Astrocyte (in vitro differentiated cells and primary cell): Measurements from ENCODE around the gene DVL3.

Experiments used
- EZH2 ChIP-seq: IDR thresholded peaks from 2 replicates; pipeline ENCODE4 v1.6.1; 2012; ENCODE audit warnings: mild to moderate bottlenecking, low read length, inconsistent platforms; ENCODE audit not compliant: insufficient read depth
- TF ChIP-seq, protein P1 (sequence below): IDR thresholded peaks from 2 replicates; pipeline ENCODE4 v1.5.1; 2011; ENCODE audit warnings: low read depth, mild to moderate bottlenecking, inconsistent platforms, low read length, moderate library complexity; ENCODE audit not compliant: insufficient read depth

DNA sequence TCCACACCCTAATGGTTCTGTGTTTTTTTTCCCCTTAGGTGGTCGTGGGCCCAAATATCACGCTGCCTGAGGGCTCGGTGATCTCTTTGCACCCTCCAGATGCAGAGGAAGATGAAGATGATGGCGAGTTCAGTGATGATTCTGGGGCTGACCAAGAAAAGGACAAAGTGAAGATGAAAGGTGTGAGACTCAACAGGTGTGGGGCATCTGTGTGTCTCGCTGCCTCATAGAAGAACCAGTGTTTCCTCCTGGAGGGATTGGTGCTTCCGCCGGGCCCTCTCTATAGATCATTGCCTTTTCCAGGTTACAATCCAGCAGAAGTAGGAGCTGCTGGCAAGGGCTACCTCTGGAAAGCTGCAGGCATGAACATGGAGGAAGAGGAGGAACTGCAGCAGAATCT, 13.0 kb upstream of the DVL3 start:
- no peak for TF ChIP-seq EZH2
- TF ChIP-seq, protein P1, sequence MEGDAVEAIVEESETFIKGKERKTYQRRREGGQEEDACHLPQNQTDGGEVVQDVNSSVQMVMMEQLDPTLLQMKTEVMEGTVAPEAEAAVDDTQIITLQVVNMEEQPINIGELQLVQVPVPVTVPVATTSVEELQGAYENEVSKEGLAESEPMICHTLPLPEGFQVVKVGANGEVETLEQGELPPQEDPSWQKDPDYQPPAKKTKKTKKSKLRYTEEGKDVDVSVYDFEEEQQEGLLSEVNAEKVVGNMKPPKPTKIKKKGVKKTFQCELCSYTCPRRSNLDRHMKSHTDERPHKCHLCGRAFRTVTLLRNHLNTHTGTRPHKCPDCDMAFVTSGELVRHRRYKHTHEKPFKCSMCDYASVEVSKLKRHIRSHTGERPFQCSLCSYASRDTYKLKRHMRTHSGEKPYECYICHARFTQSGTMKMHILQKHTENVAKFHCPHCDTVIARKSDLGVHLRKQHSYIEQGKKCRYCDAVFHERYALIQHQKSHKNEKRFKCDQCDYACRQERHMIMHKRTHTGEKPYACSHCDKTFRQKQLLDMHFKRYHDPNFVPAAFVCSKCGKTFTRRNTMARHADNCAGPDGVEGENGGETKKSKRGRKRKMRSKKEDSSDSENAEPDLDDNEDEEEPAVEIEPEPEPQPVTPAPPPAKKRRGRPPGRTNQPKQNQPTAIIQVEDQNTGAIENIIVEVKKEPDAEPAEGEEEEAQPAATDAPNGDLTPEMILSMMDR = no peak
